Activated CD4-positive, alpha-beta T cell treated with anti-CD3 and anti-CD28 coated beads, Interleukin-2, amount 10 ng/mL, durations not matched to agents 7 days and 5 days (primary cell): ENCODE measurements around the gene ZNF3. TPM values are rescaled to one million over a fixed set of nuclear protein-coding genes. Genes with fewer than 3 reads are reported as not detected.

Experiments used
- CTCF ChIA-PET: fragments of 350-600 bp; sonication (Branson Sonifier 250); formaldehyde crosslinking; loops from one replicate; lab custom pipeline; 2021; ENCODE audit warnings: antibody characterized with exemption; lab: Charles Lee
- POLR2A ChIA-PET: fragments of 350-600 bp; sonication (Branson Sonifier 250); formaldehyde crosslinking; loops from one replicate; lab custom pipeline; 2021; ENCODE audit warnings: antibody characterized with exemption; lab: Charles Lee
- DNase-seq: peaks from one replicate; pipeline ENCODE4 v3.0.0-alpha.2; 2020
- H3K27ac Mint-ChIP-seq: one replicate; pipeline ENCODE4 v1.8.0; 2021; ENCODE audit warnings: mild to moderate bottlenecking, moderate library complexity, mixed read lengths
- H3K27me3 Mint-ChIP-seq: one replicate; pipeline ENCODE4 v1.8.0; 2021; ENCODE audit warnings: mixed read lengths
- H3K36me3 Mint-ChIP-seq: one replicate; pipeline ENCODE4 v1.8.0; 2021; ENCODE audit warnings: low read depth, mixed read lengths
- H3K4me1 Mint-ChIP-seq: one replicate; pipeline ENCODE4 v1.8.0; 2021; ENCODE audit warnings: mixed read lengths
- H3K4me3 Mint-ChIP-seq: one replicate; pipeline ENCODE4 v1.8.0; 2021; ENCODE audit warnings: mild to moderate bottlenecking, moderate library complexity, mixed read lengths
- H3K9me3 Mint-ChIP-seq: one replicate; pipeline ENCODE4 v1.8.0; 2021; ENCODE audit warnings: mixed read lengths
- microRNA-seq: library from miRNA; unstranded; fragments of <30 nt; microRNA quantifications from one replicate; pipeline ENCODE4 v1.2.0, GENCODE V29; 2021; ENCODE audit warnings: borderline microRNAs expressed, borderline replicate concordance
- total RNA-seq, 2 experiments: library from RNA; stranded (reverse); gene quantifications; one replicate each; pipeline ENCODE4 v1.2.3, GENCODE V29; 2021

The ZNF3 gene
- total RNA-seq, 2 experiments from 2014 or later: 24.5 to 28.3 TPM

- CTCF ChIA-PET: interaction anchor here (0.5 to 1.5 kb wide), 4 partner anchors 21 to 228 kb away, joined by 3 to 4 read pairs (median 3); no protein-coding TSS in a partner anchor
- H3K9me3 Mint-ChIP-seq: no peaks in the 10 kb centered on the region
- POLR2A ChIA-PET: interaction anchor here (0.7 kb wide), 1 partner anchor 11 kb away, joined by 3 read pairs; no protein-coding TSS in a partner anchor
- no peak overlapping the region for H3K27ac Mint-ChIP-seq
- DNase-seq: no peak
- no peak overlapping the region for H3K4me3 Mint-ChIP-seq
- H3K4me1 Mint-ChIP-seq: peaks cover 11% of the 10 kb centered on the region
- H3K27me3 Mint-ChIP-seq: no peaks in the 10 kb centered on the region
- peaks cover 51% of the 10 kb centered on the region for H3K36me3 Mint-ChIP-seq
These were observed 54.3 kb downstream of the ZNF3 start for GRCh38 chr7:100027197-100027596.

GRCh38 chr7:100024020-100024619, 57.4 kb downstream of the ZNF3 start:
- CTCF ChIA-PET: no interaction called here
- no peak overlapping the region for H3K27ac Mint-ChIP-seq
- POLR2A ChIA-PET: no interaction called here
- DNase-seq: no peak
- no peaks in the 10 kb centered on the region for H3K9me3 Mint-ChIP-seq
- H3K36me3 Mint-ChIP-seq: peaks cover 38% of the 10 kb centered on the region
- peaks cover 22% of the 10 kb centered on the region for H3K4me1 Mint-ChIP-seq
- H3K27me3 Mint-ChIP-seq: no peaks in the 10 kb centered on the region
- H3K4me3 Mint-ChIP-seq: no peak overlapping the region

DNA sequence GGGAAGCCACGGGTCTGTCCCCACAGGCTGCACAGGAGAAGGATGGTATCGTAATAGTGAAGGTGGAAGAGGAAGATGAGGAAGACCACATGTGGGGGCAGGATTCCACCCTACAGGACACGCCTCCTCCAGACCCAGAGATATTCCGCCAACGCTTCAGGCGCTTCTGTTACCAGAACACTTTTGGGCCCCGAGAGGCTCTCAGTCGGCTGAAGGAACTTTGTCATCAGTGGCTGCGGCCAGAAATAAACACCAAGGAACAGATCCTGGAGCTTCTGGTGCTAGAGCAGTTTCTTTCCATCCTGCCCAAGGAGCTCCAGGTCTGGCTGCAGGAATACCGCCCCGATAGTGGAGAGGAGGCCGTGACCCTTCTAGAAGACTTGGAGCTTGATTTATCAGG, 58.0 kb downstream of the ZNF3 start:
- no peaks in the 10 kb centered on the region for H3K9me3 Mint-ChIP-seq
- DNase-seq: no peak
- ChIA-PET POLR2A (no interaction called here), CTCF (interaction anchor here (0.6 kb wide), 2 partner anchors 52 to 54 kb away, joined by 4 to 5 read pairs; no protein-coding TSS in a partner anchor)
- peaks cover 28% of the 10 kb centered on the region for H3K4me1 Mint-ChIP-seq
- H3K27ac Mint-ChIP-seq: no peak overlapping the region
- no peak overlapping the region for H3K4me3 Mint-ChIP-seq
- H3K36me3 Mint-ChIP-seq: peaks cover 38% of the 10 kb centered on the region
- H3K27me3 Mint-ChIP-seq: no peaks in the 10 kb centered on the region

DNA sequence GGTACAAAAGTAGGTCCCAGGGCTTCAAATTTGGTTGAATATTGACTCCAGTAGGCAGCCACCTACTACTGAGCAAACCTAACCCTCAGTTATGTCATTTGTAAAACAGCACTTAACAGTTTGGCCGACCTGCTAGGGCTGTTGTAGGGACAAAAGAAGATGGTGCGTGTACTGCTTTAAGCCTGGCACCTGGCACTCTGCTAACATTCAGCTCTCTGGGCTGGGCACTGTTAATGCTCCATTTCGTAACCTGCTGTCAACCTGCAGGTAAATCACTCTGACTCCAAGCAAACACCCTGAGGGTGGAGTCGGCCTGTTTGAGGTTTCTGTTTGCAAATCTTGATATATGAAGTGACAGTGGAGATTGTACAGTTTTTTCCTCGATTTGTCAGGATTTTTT, 58.9 kb downstream of the ZNF3 start:
- Mint-ChIP-seq H3K27ac (no peak overlapping the region), H3K4me1 (peaks cover 34% of the 10 kb centered on the region), H3K4me3 (no peak overlapping the region), H3K36me3 (peaks cover 39% of the 10 kb centered on the region), H3K27me3 (no peaks in the 10 kb centered on the region), H3K9me3 (no peaks in the 10 kb centered on the region)
- no peak for DNase-seq
- ChIA-PET CTCF (interaction anchor here (1.0 to 2.0 kb wide), 3 partner anchors 10 to 43 kb away, joined by 3 to 6 read pairs (median 4); no protein-coding TSS in a partner anchor), POLR2A (no interaction called here)

GRCh38 chr7:100021297-100021696, 60.2 kb downstream of the ZNF3 start:
- no peak overlapping the region for H3K27ac Mint-ChIP-seq
- H3K4me3 Mint-ChIP-seq: no peak overlapping the region
- no peak for DNase-seq
- H3K9me3 Mint-ChIP-seq: no peaks in the 10 kb centered on the region
- ChIA-PET POLR2A (no interaction called here), CTCF (interaction anchor here (0.6 to 2.0 kb wide), 8 partner anchors 12 to 644 kb away, joined by 3 to 6 read pairs (median 4); no protein-coding TSS in a partner anchor)
- H3K4me1 Mint-ChIP-seq: peaks cover 44% of the 10 kb centered on the region
- peaks cover 36% of the 10 kb centered on the region for H3K36me3 Mint-ChIP-seq
- H3K27me3 Mint-ChIP-seq: no peaks in the 10 kb centered on the region

Small RNA genes lying within 50 kb of the gene (microRNA-seq; reads per million reads assigned to microRNA genes)
- gene MIR106B (7,763 reads per million, percentile 96 among the genes with 10 or more reads in this experiment), gene MIR25 (940 reads per million, percentile 85 among the genes with 10 or more reads in this experiment), gene MIR93 (6,587 reads per million, percentile 95 among the genes with 10 or more reads in this experiment)

Other genes starting within 250 kb of the ZNF3 start
- under 1 TPM in 1 of 2 experiments, not detected in 1; 0.25 TPM for gene OR2AE1, start 204.7 kb downstream of the ZNF3 start, total RNA-seq
- 10 to 100 TPM; 33.3 to 33.5 TPM for gene TRIM4, start 162.2 kb downstream of the ZNF3 start, total RNA-seq
- gene GJC3, start 152.1 kb downstream of the ZNF3 start, total RNA-seq: under 1 TPM in 1 of 2 experiments, not detected in 1; 0.48 TPM
- gene AZGP1, start 105.7 kb downstream of the ZNF3 start, total RNA-seq: not detected
- gene ZKSCAN1, start 66.1 kb downstream of the ZNF3 start, total RNA-seq: 10 to 100 TPM; 63.2 to 66.0 TPM
- gene ZSCAN21, start 31.9 kb downstream of the ZNF3 start, total RNA-seq: 1 to 10 TPM; 6.6 to 9.1 TPM
- 10 to 100 TPM; 80.6 to 97.1 TPM for gene COPS6, start 7.2 kb upstream of the ZNF3 start, total RNA-seq
- 100 to 1,000 TPM; 292 to 321 TPM for gene MCM7, start 19.7 kb upstream of the ZNF3 start, total RNA-seq
- 10 to 100 TPM; 13.1 to 14.1 TPM for gene AP4M1, start 19.9 kb upstream of the ZNF3 start, total RNA-seq
- 10 to 100 TPM; 60.1 to 65.5 TPM for gene TAF6, start 37.6 kb upstream of the ZNF3 start, total RNA-seq
- 10 to 100 TPM; 40.5 to 40.7 TPM for gene CNPY4, start 37.9 kb upstream of the ZNF3 start, total RNA-seq
- 1 to 10 TPM; 2.3 to 3.6 TPM for gene MBLAC1, start 45.2 kb upstream of the ZNF3 start, total RNA-seq
- 100 to 1,000 TPM; 124 to 172 TPM for gene LAMTOR4, start 67.2 kb upstream of the ZNF3 start, total RNA-seq
- gene TRAPPC14, start 77.0 kb upstream of the ZNF3 start, total RNA-seq: 10 to 100 TPM; 54.0 to 54.6 TPM
- 10 to 100 TPM; 14.2 to 15.6 TPM for gene GAL3ST4, start 86.9 kb upstream of the ZNF3 start, total RNA-seq
- gene GPC2, start 95.7 kb upstream of the ZNF3 start, total RNA-seq: 10 to 100 TPM; 13.9 to 20.9 TPM
- 10 to 100 TPM; 24.2 to 24.7 TPM for gene STAG3, start 96.2 kb upstream of the ZNF3 start, total RNA-seq
- gene PVRIG, start 138.2 kb upstream of the ZNF3 start, total RNA-seq: 10 to 100 TPM; 61.2 to 66.6 TPM
- gene SPDYE3, start 226.0 kb upstream of the ZNF3 start, total RNA-seq: not detected